ENCODE data around the gene PRKAG3.

Gene PRKAG3

DNA sequence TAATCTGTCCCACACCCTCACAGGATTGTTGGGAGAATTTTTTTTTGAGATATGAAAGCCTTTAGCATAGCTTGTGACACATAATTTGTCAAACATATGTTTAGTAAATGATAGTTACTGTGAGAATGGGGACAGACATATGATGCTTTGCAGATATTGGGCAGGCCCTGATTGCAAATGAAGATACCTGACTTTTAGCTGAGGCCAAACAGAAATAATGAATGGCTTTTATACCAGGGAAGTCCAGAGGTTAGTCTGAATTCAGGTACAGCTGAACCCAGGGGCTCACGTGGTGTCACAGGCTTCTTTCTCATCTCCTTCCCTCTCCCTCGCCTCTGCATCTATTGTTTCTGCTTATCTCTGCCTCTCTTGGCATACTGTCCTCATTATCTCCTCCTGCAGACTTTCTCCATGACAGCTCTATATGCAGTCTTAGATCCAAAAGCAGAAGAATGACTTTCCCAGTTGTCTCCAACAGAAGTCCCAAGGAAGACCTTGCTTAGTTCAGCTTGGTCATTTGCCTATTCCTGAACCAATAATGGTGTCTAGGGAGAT is 44.2 kb upstream of the PRKAG3 start:
- no peak for TF ChIP-seq SIN3A (IDR thresholded peaks at IDR 0.05; ENCODE audit: borderline replicate concordance, insufficient read depth, low read length)
- TF ChIP-seq POLR2AphosphoS5 (IDR thresholded peaks at IDR 0.05; ENCODE audit: low read depth, low read length), result no peak
- no peak for TF ChIP-seq REST (IDR thresholded peaks at IDR 0.05; ENCODE audit: insufficient read depth in 1 of 2, low read depth in 2 of 2, low read length in 2 of 2)
- TF ChIP-seq TAF1 (IDR thresholded peaks at IDR 0.05; ENCODE audit: borderline replicate concordance, insufficient read depth, low read length), result no peak
- no peak for TF ChIP-seq FOXP2 (optimal IDR thresholded peaks at IDR 0.05; ENCODE audit: borderline replicate concordance, extremely low read depth, extremely low read length, insufficient read depth)

DNA sequence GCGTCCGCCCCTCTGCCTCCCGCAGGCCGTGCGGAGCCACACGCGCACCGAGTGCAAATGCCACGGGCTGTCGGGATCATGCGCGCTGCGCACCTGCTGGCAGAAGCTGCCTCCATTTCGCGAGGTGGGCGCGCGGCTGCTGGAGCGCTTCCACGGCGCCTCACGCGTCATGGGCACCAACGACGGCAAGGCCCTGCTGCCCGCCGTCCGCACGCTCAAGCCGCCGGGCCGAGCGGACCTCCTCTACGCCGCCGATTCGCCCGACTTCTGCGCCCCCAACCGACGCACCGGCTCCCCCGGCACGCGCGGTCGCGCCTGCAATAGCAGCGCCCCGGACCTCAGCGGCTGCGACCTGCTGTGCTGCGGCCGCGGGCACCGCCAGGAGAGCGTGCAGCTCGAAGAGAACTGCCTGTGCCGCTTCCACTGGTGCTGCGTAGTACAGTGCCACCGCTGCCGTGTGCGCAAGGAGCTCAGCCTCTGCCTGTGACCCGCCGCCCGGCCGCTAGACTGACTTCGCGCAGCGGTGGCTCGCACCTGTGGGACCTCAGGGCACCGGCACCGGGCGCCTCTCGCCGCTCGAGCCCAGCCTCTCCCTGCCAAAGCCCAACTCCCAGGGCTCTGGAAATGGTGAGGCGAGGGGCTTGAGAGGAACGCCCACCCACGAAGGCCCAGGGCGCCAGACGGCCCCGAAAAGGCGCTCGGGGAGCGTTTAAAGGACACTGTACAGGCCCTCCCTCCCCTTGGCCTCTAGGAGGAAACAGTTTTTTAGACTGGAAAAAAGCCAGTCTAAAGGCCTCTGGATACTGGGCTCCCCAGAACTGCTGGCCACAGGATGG is 42.0 kb upstream of the PRKAG3 start:
- TF ChIP-seq TAF1 (IDR thresholded peaks at IDR 0.05; ENCODE audit: borderline replicate concordance, insufficient read depth, low read length), result no peak
- TF ChIP-seq FOXP2 (optimal IDR thresholded peaks at IDR 0.05; ENCODE audit: borderline replicate concordance, extremely low read depth, extremely low read length, insufficient read depth), result no peak
- TF ChIP-seq REST (IDR thresholded peaks at IDR 0.05; ENCODE audit: insufficient read depth in 1 of 2, low read depth in 2 of 2, low read length in 2 of 2), result no peak
- no peak for TF ChIP-seq SIN3A (IDR thresholded peaks at IDR 0.05; ENCODE audit: borderline replicate concordance, insufficient read depth, low read length)
- TF ChIP-seq POLR2AphosphoS5 (IDR thresholded peaks at IDR 0.05; ENCODE audit: low read depth, low read length), result no peak

GRCh38 chr2:218872645-218873358 is 41.2 kb upstream of the PRKAG3 start:
- TF ChIP-seq REST (IDR thresholded peaks at IDR 0.05; ENCODE audit: insufficient read depth in 1 of 2, low read depth in 2 of 2, low read length in 2 of 2), result no peak
- no peak for TF ChIP-seq FOXP2 (optimal IDR thresholded peaks at IDR 0.05; ENCODE audit: borderline replicate concordance, extremely low read depth, extremely low read length, insufficient read depth)
- TF ChIP-seq TAF1 (IDR thresholded peaks at IDR 0.05; ENCODE audit: borderline replicate concordance, insufficient read depth, low read length), result no peak
- no peak for TF ChIP-seq POLR2AphosphoS5 (IDR thresholded peaks at IDR 0.05; ENCODE audit: low read depth, low read length)
- no peak for TF ChIP-seq SIN3A (IDR thresholded peaks at IDR 0.05; ENCODE audit: borderline replicate concordance, insufficient read depth, low read length)

DNA sequence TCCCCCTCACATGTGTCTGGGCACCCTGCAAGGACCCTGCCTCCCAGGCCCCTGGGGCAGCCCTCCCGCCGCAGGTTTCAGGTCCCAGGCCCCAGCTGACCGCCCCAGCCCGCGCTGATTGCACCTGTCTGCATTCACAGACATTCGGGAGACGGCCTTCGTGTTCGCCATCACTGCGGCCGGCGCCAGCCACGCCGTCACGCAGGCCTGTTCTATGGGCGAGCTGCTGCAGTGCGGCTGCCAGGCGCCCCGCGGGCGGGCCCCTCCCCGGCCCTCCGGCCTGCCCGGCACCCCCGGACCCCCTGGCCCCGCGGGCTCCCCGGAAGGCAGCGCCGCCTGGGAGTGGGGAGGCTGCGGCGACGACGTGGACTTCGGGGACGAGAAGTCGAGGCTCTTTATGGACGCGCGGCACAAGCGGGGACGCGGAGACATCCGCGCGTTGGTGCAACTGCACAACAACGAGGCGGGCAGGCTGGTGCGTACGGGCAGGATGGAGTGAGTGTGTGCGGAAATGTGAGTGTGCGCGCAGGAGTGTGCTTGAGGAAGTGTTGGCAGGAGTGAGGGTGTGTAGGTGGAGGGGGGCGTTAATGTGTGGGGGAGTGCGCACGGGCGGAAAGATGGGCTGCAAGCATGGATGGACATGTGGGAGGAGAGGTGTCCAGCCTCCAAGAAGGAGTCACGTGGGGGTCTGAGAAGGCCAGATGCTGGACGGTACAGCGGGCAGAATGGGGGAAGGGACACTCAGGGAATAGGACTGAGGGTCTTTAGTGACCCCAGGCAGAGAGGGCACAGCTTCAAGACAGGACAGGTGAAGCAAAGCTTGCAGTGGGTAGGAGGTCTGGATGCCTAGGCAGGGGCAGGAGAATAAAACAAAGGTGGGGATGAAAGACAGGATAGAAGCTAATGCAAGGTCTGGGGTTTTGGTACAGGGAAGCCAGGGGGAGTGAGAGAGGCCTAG is 40.0 kb upstream of the PRKAG3 start:
- TF ChIP-seq POLR2AphosphoS5 (IDR thresholded peaks at IDR 0.05; ENCODE audit: low read depth, low read length) (no peak), SIN3A (IDR thresholded peaks at IDR 0.05; ENCODE audit: borderline replicate concordance, insufficient read depth, low read length) (no peak), TAF1 (IDR thresholded peaks at IDR 0.05; ENCODE audit: borderline replicate concordance, insufficient read depth, low read length) (no peak), REST (IDR thresholded peaks at IDR 0.05; ENCODE audit: insufficient read depth in 1 of 2, low read depth in 2 of 2, low read length in 2 of 2) (no peak), FOXP2 (optimal IDR thresholded peaks at IDR 0.05; ENCODE audit: borderline replicate concordance, extremely low read depth, extremely low read length, insufficient read depth) (no peak)
